SJSA1 (cell line): Measurements from ENCODE around the gene SYPL2. TPM values are rescaled to one million over a fixed set of nuclear protein-coding genes. Genes with fewer than 3 reads are reported as not detected.
A peak's percentile ranks its signal among the peaks of the same experiment; 100 is the strongest.

Source experiments
- DNase-seq, 2 experiments: peaks; one replicate each; pipeline ENCODE4 v3.0.0-alpha.2; 2015 to 2020; ENCODE audit warnings: low spot score in 2 of 2, low read depth in 1 of 2
- H3K27ac ChIP-seq: fragments of 250-450 bp; sonication (Bioruptor Pico); 2 replicates; pipeline ENCODE4 v1.5.1; 2020; ENCODE audit warnings: mild to moderate bottlenecking, moderate library complexity
- H3K27me3 ChIP-seq: fragments of 250-450 bp; sonication (Bioruptor Pico); replicated peaks from 2 replicates; pipeline ENCODE4 v1.5.1; 2020; ENCODE audit warnings: mild to moderate bottlenecking, moderate library complexity
- H3K36me3 ChIP-seq: fragments of 250-450 bp; sonication (Bioruptor Pico); 2 replicates; pipeline ENCODE4 v1.5.1; 2020; ENCODE audit warnings: mild to moderate bottlenecking
- H3K4me1 ChIP-seq: fragments of 250-450 bp; sonication (Bioruptor Pico); replicated peaks from 2 replicates; pipeline ENCODE4 v1.6.1; 2021; ENCODE audit warnings: mild to moderate bottlenecking
- H3K4me3 ChIP-seq: fragments of 250-450 bp; sonication (Bioruptor Pico); 2 replicates; pipeline ENCODE4 v1.5.1; 2020; ENCODE audit warnings: mild to moderate bottlenecking
- H3K9me3 ChIP-seq: fragments of 250-450 bp; sonication (Bioruptor Pico); replicated peaks from 2 replicates; pipeline ENCODE4 v1.5.1; 2020; ENCODE audit warnings: mild to moderate bottlenecking
- total RNA-seq: library from RNA; depleted of rRNA; stranded (reverse); fragments of >200 nt; shearing (Covaris generic); gene quantifications from 2 replicates; pipeline ENCODE4 v1.2.3, GENCODE V29; 2014

Gene SYPL2
- total RNA-seq, 1 experiment from 2014 or later, result 0.11 TPM

DNA sequence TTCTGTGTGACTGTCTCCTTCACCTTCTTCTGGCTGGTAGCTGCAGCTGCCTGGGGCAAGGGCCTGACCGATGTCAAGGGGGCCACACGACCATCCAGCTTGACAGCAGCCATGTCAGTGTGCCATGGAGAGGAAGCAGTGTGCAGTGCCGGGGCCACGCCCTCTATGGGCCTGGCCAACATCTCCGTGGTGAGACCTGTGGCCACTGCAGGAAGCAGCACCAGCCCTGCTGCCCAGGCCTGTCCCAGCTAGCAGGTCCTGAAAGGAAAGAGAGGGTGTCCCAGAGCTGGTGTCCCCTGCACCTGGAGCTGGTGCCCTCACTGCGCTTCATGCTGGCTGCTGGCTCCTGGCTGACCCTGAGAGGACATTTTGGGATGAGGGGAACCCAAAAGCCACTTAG, 11.5 kb downstream of the SYPL2 start:
- Histone ChIP-seq H3K27me3 (peaks cover 37% of the 10 kb centered on the region), H3K4me3 (no peak overlapping the region)
- DNase-seq, result no peak

DNA sequence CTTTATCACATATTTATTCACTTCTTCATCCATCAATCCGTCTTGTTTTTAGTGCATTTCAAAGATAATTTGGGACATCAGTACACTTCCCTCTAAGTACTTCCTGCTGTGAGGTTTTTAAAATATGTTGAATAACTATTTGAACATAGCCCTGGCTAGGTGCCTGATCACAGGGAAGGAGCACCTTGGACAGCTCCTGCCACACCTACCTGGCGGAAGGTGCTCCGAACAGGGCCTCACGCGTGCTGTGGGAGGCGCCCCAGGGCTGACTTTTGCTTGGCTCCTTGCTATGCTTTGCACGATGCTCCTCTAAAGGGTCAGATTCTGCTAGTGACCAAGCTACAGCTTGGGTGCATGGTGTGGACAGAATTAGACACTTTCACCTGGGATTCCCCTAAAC, 12.5 kb downstream of the SYPL2 start:
- Histone ChIP-seq H3K9me3 (no peaks in the 10 kb centered on the region), H3K27ac (no peak overlapping the region), H3K4me1 (peaks cover 6% of the 10 kb centered on the region), H3K36me3 (0 out of 2 replicates have a peak, but pooled peaks cover under 1% of the 10 kb centered on the region), H3K27me3 (peaks cover 31% of the 10 kb centered on the region), H3K4me3 (no peak overlapping the region)
- DNase-seq, result no peak

More for the DNA sequence above, 11.5 kb downstream of the SYPL2 start:
- Histone ChIP-seq H3K9me3 (no peaks in the 10 kb centered on the region), H3K4me1 (no peaks in the 10 kb centered on the region), H3K36me3 (no peaks in the 10 kb centered on the region), H3K27ac (no peak overlapping the region)

DNA sequence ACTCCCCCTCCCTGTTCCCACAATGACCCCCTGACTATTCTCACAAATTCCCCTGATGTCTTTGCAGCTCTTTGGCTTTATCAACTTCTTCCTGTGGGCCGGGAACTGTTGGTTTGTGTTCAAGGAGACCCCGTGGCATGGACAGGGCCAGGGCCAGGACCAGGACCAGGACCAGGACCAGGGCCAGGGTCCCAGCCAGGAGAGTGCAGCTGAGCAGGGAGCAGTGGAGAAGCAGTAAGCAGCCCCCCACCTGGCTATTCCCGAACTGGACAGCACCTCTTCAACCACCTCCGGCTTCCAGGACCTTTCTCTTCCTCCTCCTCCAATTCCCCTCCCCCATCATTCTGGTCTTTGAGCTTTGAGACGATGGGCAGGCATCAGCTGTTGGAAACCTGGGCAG, 13.0 kb downstream of the SYPL2 start:
- Histone ChIP-seq H3K36me3 (0 out of 2 replicates have a peak, but pooled peaks cover 2% of the 10 kb centered on the region), H3K27me3 (peaks cover 31% of the 10 kb centered on the region), H3K4me3 (no peak overlapping the region), H3K27ac (no peak overlapping the region), H3K4me1 (peaks cover 8% of the 10 kb centered on the region), H3K9me3 (no peaks in the 10 kb centered on the region)
- DNase-seq, result no peak

DNA sequence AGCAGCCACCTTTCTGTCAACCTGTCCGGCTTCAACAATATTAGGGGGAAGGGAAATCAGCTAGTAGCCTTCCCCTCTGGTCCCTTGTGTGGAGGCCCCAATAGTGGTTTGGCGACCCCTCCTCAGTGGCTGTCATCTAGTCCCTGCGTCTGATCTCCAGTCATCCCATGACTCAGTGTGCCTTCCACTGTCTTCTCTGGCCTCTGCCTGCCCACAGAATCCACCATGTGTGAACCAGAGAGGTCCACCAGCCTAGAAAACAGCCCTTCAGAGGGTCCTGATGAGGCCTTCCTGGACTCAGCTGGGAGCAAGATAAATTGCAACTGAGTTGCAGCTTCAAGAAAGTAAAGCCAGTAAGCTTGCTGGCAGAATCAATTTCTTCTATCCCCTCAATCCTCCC, 13.6 kb downstream of the SYPL2 start:
- DNase-seq, result no peak
- no peak overlapping the region for H3K27ac ChIP-seq
- H3K4me3 ChIP-seq, result no peak overlapping the region
- H3K27me3 ChIP-seq, result peaks cover 31% of the 10 kb centered on the region
- H3K36me3 ChIP-seq, result 0 out of 2 replicates have a peak, but pooled peaks cover 2% of the 10 kb centered on the region
- no peaks in the 10 kb centered on the region for H3K9me3 ChIP-seq
- peaks cover 14% of the 10 kb centered on the region for H3K4me1 ChIP-seq

DNA sequence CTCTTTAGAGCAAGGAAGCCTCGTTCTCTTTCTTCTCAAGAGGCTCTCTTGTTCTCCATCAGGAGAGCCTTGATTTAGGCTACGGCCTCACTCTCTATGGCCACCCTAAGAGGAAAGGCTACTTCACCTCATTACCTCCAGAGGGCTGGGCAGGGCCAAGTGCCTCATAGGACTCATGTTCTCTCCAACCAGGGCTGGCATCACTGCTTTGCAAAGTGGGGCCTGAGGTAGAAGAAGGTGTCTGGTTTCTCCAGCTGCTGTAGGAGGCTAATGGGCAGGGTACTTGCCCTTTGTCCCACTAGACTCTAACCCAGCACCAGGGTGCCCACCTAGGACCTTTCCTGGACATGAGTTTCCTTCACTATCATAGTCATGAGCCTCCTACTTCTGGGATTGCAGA, 15.3 kb downstream of the SYPL2 start:
- H3K4me3 ChIP-seq, result no peak overlapping the region

DNA sequence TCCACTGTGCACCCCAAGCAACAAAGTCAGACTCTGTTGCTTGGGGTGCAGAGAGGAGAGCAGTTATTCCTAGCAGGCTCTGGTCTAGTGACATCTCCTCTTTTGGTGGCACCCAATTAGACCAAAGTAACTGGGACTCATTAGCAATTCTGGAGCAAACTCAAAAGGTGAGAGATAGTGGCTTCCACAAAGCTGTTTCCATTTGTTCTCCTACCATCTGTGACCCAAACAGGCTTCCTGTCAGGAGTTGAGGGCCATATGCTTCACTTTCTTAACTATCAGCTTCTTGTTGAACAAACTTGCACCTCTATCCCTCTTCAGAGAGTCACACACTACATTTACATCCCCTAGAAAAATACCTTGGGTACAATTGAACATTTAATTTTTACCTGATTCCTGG, 15.9 kb downstream of the SYPL2 start:
- Histone ChIP-seq H3K9me3 (no peaks in the 10 kb centered on the region), H3K36me3 (peaks cover 12% of the 10 kb centered on the region), H3K4me1 (peaks cover 17% of the 10 kb centered on the region), H3K27ac (no peak overlapping the region), H3K27me3 (peaks cover 21% of the 10 kb centered on the region), H3K4me3 (no peak overlapping the region)
- no peak for DNase-seq

More for the DNA sequence above, 15.3 kb downstream of the SYPL2 start:
- peaks cover 17% of the 10 kb centered on the region for H3K4me1 ChIP-seq
- no peaks in the 10 kb centered on the region for H3K9me3 ChIP-seq
- H3K27ac ChIP-seq, result no peak overlapping the region
- H3K36me3 ChIP-seq, result peaks cover 11% of the 10 kb centered on the region; the same call in 1 of the 2 replicates
- H3K27me3 ChIP-seq, result peaks cover 24% of the 10 kb centered on the region
- DNase-seq, result no peak

DNA sequence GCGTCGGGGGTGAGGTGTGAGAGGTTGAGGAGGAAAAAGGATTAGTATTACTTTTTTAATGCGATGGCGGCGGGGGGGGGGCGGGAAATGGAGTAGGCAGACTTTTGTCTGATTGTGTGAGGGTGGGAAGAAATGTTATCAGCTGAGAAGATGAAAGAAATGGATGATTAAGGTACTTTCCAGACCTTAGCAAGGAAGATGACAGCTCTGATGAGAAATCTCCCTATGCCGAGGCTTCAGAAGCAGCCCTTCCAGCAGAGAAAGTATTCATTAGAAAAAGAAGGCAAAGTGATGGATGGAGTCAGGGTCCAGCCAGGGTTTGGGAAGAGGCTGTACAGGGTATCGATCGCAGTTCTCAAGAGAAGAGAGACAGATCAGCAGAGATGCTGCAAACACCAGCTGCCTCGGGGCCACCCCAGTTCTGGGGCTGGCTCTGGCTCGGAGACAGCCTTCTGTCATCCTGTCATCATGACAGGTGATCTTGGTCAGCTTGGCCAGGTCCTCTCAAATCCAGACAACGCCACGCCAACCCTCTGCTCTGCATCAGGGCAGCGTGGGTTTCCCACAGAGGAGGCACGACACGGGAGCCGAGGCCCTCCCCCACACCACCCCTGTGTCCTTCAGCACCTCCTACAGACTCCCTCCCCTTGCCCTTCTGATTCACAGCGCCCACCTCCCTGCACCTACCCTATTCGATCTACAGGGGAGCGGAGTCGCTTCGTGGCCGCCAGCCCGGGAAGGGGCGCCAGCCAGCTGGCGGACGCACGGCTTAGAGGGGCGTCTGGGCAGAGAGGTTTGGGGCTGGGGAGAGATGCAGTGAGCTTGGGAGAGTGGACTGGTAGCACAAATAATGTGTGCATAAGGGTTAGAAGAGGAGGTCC, 16.7 kb downstream of the SYPL2 start:
- H3K4me1 ChIP-seq, result peaks cover 17% of the 10 kb centered on the region
- no peak for DNase-seq
- H3K4me3 ChIP-seq, result peak overlapping the region; percentile 90
- no peak overlapping the region for H3K27ac ChIP-seq
- H3K27me3 ChIP-seq, result peaks cover 14% of the 10 kb centered on the region
- peaks cover 20% of the 10 kb centered on the region for H3K36me3 ChIP-seq
- H3K9me3 ChIP-seq, result no peaks in the 10 kb centered on the region

DNA sequence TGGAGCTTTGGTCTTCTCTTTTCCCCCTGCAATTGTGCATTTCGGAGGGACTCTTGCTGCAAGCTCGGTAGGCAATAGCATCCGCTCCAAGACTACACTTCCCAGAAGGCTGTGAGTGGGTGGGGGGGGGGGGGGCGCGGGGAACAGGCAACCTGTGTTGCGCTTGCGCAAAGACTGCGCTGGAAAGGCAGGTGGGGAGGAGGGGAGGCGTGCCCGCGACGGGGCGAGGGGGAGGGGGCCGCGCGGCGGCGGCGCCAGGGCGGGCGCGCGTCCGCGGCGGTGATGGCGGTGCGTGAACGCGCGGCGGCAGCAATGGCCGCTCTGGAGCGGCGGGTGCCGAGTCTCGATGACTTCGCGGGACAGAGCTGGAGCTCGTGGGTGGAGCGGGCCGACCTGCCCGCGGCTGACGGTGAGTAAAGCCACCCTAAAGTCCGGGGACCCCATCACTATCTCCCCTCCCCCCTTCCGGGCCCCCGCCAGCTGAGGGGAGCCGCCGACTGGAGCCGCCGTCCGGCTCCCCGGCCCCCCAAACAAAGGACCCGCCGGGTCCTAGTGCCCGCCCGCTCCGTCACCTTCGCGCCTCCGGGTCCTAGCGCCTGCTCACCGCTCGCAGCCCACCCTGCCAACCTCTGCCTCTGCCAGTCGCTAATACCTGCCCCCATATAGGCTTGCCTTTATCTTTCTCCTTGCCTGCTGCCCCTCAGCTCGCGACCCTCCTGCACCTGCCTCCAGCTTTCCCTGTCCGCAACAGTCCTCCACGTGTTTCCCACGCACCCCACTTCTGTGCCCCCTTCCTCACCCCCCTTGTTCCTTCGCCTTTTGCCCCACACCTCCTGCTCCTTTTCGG, 17.5 kb downstream of the SYPL2 start, which contains the start of gene ATXN7L2:
ATXN7L2 (plus strand) TSS at position 234 of the 847 bp plus-strand sequence; CDS start at position 283, 49 bp downstream.
- peak within 1 kb of the TSS; percentile 96 for H3K27ac ChIP-seq
- peaks cover 13% of the 10 kb centered on the region for H3K27me3 ChIP-seq
- peak within 1 kb of the TSS; percentile 90 for H3K4me3 ChIP-seq
- peak; percentile 82 to 93 for DNase-seq
- peaks cover 17% of the 10 kb centered on the region for H3K4me1 ChIP-seq
- no peaks in the 10 kb centered on the region for H3K9me3 ChIP-seq
- peaks cover 26% of the 10 kb centered on the region for H3K36me3 ChIP-seq

DNA sequence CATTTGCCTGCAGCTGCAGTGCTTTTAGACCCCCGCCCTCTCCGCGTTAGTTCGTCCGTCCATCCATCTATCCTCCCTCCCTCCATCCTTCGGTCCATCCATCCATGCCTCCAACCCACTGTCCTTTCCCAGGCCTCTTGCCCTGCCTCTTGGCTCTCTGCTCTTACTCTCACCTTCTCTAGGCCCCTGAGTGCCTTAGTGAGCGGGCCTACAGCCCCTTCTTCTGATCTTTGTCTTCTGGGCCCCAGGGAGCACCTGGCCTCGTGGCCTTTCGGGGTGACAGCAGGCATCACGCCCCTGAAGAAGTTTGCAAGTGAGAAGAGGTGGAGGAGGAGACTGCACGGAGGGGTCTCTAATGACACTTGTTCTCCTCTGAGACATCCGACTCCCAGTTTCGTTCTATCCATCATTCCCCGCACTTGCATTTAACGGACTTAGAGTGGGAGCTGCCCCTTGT, 18.2 kb downstream of the SYPL2 start:
- no peaks in the 10 kb centered on the region for H3K9me3 ChIP-seq
- H3K36me3 ChIP-seq, result peaks cover 29% of the 10 kb centered on the region
- peak overlapping the region; percentile 90 for H3K4me3 ChIP-seq
- DNase-seq, result peak in 1 of 2 experiments; percentile 14
- H3K27me3 ChIP-seq, result peaks cover 7% of the 10 kb centered on the region
- H3K4me1 ChIP-seq, result peaks cover 17% of the 10 kb centered on the region
- H3K27ac ChIP-seq, result no peak overlapping the region

DNA sequence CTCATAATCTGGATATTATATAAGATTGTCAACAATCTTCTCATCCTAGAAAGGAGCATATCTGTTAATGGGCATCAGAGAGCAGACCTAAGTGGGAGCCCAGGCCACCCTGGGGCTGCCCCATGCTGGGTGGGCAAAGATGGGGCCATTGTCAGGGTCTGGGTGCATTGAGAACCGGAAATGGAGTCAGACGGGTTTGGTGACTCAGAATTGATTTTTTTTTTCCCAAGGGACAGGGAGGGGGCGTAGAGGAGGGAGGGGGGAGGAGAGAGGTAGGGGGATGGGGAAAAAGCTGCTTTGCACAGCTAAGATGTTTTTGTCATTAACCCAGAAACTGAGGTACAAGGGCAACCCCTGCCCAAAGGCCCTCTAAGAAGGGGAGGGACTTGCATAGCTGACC, 18.7 kb downstream of the SYPL2 start:
- DNase-seq, result no peak
- Histone ChIP-seq H3K4me1 (peaks cover 17% of the 10 kb centered on the region), H3K9me3 (no peaks in the 10 kb centered on the region), H3K27me3 (peaks cover 7% of the 10 kb centered on the region), H3K36me3 (peaks cover 33% of the 10 kb centered on the region), H3K4me3 (peak overlapping the region; percentile 90), H3K27ac (no peak overlapping the region)

DNA sequence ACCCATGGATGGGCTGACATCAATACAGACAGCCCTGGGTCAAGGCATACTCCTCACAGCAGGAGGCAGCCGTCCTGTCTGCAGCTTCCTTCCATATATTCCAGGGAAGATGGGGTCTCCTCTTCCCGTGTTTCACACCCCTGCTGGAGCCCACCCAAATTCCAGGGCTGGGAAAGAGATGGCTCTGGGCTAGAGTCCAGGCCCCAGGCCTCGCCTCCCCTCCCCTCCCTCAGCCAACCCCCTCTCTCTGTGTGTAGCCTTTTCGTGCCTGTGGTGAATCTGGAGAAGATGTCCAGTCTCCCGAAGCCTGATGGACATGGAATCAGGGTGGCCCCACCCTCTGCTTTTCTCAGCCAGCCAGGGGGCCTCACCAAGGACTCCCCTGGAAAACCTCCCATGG, 20.9 kb downstream of the SYPL2 start:
- no peak for DNase-seq
- H3K36me3 ChIP-seq, result peaks cover 54% of the 10 kb centered on the region
- peaks cover 2% of the 10 kb centered on the region for H3K27me3 ChIP-seq
- H3K9me3 ChIP-seq, result no peaks in the 10 kb centered on the region; the same call in 1 of the 2 replicates
- no peak overlapping the region for H3K27ac ChIP-seq
- no peak overlapping the region for H3K4me3 ChIP-seq
- H3K4me1 ChIP-seq, result peaks cover 17% of the 10 kb centered on the region

DNA sequence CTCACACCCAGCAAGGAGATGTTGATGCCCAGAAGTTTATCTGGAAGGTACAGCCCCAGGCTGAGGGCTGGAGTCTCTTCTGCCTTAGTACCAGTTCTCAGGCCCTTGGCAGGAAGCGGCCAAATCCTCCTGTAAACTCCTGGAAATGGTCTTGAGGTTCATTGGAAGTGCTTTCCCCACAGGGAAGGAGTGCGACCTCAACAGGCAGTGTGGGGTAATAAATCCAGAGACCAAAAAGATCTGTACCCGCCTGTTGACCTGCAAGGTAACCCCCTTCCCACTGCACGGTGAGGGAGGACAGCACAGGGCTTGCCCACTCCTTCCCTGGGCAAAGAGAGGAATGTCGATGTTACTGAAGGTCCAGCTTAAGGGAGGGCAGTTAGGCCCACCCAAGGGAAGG, 21.9 kb downstream of the SYPL2 start:
- no peak overlapping the region for H3K27ac ChIP-seq
- DNase-seq, result no peak
- H3K4me1 ChIP-seq, result peaks cover 14% of the 10 kb centered on the region
- H3K4me3 ChIP-seq, result no peak overlapping the region
- H3K27me3 ChIP-seq, result no peaks in the 10 kb centered on the region
- H3K9me3 ChIP-seq, result no peaks in the 10 kb centered on the region; the same call in 1 of the 2 replicates
- peaks cover 54% of the 10 kb centered on the region for H3K36me3 ChIP-seq

DNA sequence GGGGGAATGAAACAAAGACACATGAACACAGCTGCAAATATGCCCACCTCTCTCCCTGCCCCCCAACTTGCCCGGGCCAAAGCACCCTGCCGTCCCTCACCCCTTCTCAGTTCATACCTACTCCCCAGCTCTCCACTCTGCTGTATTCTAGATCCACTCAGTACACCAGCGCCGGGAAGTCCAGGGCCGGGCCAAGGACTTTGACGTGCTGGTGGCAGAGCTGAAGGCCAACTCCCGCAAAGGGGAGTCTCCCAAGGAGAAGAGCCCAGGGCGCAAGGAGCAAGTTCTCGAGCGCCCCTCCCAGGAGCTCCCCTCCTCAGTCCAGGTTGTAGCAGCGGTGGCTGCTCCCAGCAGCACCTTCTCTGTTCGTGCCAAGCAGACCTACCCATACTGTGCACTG, 22.4 kb downstream of the SYPL2 start:
- peaks cover 16% of the 10 kb centered on the region for H3K4me1 ChIP-seq
- peaks cover 54% of the 10 kb centered on the region for H3K36me3 ChIP-seq
- no peak overlapping the region for H3K4me3 ChIP-seq
- no peak overlapping the region for H3K27ac ChIP-seq
- no peak for DNase-seq
- no peaks in the 10 kb centered on the region; the same call in 1 of the 2 replicates for H3K9me3 ChIP-seq
- no peaks in the 10 kb centered on the region for H3K27me3 ChIP-seq
